Fibroblast of skin of left quadriceps (primary cell): ENCODE data around the gene SELENOP.
"Not testable (repeated sequence)": the region's sequence is repeated elsewhere in the genome, so short reads cannot be mapped to it uniquely, and the experiment has no call there.

Experiments
- DNase-seq, 2 experiments: peaks; one replicate each; pipeline ENCODE4 v3.0.0-alpha.2; 2013; ENCODE audit warnings: low read depth in 2 of 2

The SELENOP gene

DNA sequence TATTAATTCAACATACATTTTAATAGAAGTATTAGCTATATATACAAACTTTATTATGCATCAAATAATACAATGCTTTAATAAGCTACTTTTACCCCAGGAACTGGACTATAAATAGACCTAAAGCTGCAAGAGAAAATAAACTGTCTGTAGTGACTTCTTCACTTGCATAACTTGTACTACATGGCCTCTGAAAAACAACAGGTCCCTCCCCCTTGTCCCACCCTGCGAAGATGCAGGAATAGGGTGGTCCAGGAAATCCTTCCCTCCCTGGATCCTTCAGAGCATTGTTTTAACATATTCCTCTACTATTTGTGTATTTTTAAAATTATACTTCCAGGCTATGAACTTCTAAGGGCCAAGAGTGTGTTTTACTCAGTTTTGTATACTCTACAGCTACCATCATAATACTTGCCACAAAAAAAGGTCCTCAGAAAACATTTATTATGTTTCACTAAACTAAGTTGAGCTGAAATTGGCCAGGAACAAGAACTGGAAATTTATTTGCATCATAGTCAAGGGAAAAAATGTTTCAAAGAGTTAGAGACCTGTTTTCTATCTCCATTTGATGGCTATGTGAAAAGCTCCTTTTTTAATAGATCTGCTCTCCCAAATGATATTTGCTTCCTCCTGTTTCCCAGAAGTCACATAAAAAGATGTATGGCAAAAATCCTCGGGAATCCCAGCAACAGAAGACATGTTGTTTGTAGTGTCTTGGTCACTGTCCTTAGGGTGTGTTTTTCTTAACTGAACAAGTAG lies 15.2 kb upstream of the SELENOP start:
- no peak for DNase-seq

DNA sequence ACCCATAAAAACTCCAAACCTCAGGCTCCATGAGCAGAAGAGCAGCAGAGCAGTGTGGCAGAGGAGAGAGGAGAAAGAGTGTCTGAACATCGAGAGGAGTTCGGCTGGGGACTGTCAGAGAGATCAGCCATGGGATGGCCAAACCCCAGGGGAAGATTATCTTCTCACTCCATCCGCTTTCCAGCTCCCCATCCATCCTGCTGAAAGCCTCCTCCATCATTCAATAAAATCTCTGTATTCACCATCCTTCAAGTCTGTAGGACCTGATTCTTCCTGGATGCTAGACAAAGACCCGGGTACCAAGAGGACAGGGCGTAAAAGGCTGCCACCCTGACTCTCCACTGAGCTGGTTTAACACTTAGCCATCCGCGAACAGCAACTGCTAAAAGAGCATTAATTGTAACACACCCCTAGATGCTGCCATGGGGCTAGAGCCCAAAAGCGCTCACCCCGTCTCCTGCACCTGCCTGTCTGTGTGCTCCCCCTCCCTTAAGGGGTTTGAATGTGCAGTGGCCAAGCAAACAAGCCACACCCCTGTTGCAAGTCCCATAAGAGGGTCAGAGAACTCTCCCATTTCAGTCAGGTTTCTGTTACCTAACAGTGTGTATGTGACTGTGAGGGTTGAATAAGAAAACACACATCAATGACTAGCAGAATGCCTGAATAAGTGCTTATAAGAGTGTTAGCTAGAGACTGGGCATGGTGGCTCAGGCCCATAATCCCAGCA lies 13.9 kb upstream of the SELENOP start:
- DNase-seq, result no peak

DNA sequence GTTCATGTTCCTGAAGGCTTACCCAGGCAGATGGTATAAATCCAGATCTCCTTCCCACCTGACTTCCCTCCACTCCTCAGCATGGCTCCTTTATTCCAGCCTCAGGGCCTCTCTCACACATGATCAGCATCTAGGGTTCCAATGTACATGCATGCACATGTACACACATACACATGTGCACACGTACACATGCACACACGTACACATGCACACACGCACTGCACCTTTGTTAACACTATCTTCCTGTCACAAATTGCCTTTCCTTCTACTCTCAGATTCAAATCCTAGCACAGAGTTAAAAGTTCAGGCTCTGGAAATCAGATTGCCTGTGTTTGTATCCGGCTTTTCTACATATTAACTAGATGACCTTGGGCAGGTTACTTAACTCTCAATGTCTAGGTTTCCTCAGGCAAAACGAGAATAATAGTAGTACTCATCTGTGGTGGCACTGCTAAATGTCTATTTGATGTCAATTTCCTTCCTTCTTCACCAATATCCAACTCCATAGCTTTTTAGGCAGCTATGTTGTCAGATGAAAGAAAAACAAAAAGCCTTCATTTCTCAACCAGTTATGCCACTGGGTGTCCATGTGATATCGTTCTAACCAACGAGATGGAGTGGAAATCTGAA lies 12.8 kb upstream of the SELENOP start:
- DNase-seq, result no peak

DNA sequence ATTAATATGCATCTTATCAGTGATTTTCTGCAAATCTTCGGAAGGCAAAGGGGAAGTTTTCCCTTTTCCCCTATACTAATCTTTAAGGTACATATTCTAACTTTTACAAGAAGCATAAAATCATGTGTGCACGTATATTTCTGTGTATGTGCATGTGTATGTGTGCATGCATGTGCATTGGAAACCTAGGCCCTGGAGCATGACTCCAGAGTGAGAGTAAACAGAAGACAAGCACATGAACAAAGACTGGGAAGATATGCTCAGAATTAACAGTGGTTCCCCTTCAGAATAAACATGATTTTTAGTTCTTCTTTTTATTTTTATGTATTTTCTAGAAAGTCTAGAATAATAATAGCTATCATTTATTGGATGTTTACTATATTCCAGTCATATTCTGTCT lies 10.9 kb upstream of the SELENOP start:
- DNase-seq, result no peak

DNA sequence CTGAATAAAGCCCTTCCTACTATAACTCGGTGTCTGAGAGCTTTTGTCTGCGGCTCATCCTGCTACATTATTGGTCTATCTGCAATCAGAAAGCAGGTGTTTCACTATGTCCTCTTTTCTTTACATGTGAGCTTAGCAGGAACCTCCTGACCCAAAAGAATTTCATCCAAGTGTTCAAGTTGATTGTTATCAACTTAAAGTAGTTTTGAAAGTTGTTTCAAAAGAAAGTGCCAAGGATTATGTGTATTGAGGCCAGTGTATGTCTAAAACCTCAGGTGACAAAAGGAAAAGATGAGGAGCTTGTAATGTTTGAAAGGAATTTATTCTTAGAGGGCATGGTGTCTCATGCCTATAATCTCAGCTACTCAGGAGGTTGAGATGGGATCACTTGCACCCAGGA lies 8.1 kb upstream of the SELENOP start:
- DNase-seq, result no peak

- DNase-seq, result not testable (repeated sequence)
Measured at GRCh38 chr5:42816546-42816945, 4.9 kb upstream of the SELENOP start.

GRCh38 chr5:42813533-42813932 lies 1.8 kb upstream of the SELENOP start:
- no peak for DNase-seq

GRCh38 chr5:42812620-42813019 lies 928 bp upstream of the SELENOP start:
- no peak for DNase-seq

GRCh38 chr5:42810834-42811590 lies 680 bp downstream of the SELENOP start:
- no peak for DNase-seq

DNA sequence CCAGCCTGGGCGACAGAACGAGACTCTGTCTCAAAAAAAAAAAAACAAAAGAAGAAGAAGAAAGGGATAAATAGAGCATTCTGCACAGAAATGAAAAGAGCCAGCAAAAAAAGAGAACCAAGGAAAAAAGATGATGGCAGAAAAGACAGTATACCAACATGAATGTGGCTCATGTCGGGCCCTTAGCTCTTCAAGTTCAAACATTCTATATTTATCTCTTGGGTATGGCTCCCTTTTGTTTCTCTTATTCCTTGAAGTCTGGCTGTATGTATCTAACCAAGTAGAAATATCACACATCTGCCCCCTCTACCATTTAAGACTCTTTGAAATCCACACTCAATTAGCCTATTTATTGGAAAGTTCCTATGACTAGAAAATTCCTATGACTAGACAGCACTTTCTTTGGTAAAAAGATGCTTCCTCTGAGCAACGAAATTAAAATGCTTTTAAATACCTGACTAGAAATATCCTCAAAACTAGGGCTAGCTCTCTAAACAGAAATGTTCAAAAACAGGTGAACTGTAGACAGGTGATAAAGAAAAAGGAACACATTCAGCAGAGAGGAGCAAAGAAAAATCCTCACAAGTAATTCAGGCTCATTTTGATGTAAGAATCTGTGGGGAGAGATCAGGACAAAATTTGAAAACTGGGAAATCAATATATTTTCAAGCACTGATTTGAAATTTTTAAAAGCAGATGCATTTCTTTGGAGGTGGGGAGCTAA lies 2.6 kb downstream of the SELENOP start:
- no peak for DNase-seq

DNA sequence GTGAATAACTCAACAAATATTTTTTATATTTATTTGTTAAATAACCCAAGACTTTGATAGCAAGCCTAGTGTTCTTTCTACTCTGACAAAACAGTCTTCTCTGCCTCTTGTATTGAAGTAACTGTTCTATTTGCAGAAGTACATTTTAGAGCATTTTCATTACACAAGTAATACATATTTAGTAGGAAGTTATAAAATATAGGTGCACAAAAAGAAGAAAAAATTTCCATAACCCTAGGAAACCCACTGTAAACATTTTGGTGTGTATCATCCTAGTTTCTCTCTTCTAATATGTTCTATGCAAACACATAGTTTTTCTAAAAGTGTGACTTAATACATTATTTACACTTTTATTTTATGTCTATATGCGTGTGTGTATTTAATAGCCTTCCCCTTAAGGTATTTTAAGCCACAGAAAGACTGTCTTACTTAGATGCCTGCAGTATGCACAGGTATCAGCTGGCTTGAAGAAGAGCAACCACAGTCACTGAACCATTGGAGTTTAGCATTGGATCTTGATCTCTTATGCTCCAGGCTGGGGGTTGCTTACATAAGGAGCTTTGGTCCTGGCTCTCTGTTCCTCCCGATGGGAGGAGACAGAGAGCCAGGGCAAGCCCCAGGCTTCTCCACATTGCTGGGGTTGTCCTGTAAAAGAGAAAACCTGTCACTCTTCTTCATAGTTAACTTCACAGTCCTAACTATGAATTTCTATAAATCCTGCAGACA lies 3.8 kb downstream of the SELENOP start:
- no peak for DNase-seq

DNA sequence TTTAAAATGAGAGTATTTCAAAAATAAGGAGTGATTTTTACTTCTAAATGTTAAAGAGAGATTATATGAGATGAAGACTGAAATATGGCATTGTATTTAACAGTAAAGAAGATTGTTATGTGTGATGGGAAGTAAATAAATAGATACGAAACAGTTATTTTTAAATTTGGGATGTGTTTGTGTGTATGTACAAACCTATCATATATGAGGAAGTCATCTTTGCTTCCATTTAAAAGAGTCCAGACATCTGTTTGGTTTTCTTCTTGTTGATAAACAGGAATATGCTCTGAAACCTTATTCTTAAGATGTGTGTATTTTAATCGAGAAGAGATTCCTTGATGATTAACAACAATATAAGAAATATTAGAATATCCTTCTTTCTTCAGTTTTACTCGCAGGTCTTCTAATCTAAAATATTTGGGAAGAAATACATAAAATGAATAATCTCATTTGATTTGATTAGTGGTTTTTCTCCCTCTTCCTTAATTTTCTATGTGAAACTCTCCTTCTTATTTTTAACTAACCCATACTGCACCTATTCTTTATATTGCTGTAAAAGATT lies 4.9 kb downstream of the SELENOP start:
- no peak for DNase-seq

- DNase-seq, result no peak
Measured at GRCh38 chr5:42806004-42806700, 5.5 kb downstream of the SELENOP start.

- DNase-seq, result no peak
Measured at GRCh38 chr5:42804717-42805339, 6.9 kb downstream of the SELENOP start.

DNA sequence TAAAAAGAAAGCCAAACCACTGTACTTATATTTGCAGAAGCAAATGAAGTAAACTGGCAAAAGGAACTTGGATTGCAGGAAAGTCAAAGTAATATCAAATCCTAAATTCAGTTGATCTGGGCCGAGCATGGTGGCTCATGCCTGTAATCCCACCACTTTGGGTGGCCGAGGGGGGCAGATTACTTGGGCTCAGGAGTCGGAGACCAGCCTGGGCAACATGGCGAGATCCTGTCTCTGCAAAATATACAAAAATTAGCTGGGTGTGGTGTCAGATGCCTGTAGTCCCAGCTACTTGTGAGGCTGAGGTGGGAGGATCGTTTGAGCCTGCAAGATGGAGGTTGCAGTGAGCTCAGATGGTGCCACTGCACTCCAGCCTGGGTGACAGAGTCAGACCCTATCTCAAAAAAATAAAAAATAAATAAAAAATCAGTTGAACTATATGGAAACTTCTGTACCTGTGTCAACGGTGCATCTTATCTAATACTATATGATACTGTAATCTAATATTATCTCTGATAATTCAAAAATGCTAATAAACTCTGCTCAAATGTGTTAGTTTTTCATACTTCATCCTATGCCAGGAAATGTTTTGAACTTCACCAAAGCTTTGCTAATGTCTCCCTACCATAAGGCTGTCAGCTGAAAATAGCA lies 10.1 kb downstream of the SELENOP start:
- no peak for DNase-seq

- no peak for DNase-seq
Measured at GRCh38 chr5:42800748-42801330, 10.9 kb downstream of the SELENOP start.

GRCh38 chr5:42799668-42800114 lies 12.0 kb downstream of the SELENOP start:
- no peak for DNase-seq

- DNase-seq, result no peak
Measured at GRCh38 chr5:42799241-42799608, 12.5 kb downstream of the SELENOP start.
